ENCODE data around the gene F12.
A peak's percentile ranks its signal among the peaks of the same experiment; 100 is the strongest.
"Not testable (repeated sequence)": the region's sequence is repeated elsewhere in the genome, so short reads cannot be mapped to it uniquely, and the experiment has no call there.

Gene F12

GRCh38 chr5:177385720-177386119 is 23.6 kb downstream of the F12 start:
- DNase-seq = no peak

DNA sequence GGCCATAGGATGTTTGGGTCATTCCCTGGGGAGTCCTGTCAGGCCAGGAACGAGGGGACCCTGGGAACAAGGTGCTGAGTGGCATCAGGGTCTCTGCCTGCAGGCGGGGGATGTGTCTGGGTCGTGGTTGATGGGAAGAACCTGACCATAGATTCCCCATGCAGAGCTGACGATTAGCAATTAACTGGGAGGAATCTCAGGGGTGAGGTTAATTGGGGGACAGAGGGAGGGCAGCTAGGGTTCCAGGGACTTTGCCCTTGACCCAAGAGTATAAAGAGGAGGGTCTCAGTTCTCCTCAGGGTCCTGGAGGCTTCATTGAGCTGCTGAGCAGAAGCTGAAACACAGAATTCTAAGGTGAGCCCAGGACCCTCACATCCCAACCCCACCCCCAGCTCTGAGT is 25.2 kb downstream of the F12 start, which contains the start of gene SLC34A1:
SLC34A1 (plus strand) TSS at position 301 of the 400 bp plus-strand sequence. CDS start 1,308 bp downstream, outside the sequence.
- DNase-seq = no peak

GRCh38 chr5:177383181-177383580 is 26.2 kb downstream of the F12 start:
- DNase-seq = no peak

DNA sequence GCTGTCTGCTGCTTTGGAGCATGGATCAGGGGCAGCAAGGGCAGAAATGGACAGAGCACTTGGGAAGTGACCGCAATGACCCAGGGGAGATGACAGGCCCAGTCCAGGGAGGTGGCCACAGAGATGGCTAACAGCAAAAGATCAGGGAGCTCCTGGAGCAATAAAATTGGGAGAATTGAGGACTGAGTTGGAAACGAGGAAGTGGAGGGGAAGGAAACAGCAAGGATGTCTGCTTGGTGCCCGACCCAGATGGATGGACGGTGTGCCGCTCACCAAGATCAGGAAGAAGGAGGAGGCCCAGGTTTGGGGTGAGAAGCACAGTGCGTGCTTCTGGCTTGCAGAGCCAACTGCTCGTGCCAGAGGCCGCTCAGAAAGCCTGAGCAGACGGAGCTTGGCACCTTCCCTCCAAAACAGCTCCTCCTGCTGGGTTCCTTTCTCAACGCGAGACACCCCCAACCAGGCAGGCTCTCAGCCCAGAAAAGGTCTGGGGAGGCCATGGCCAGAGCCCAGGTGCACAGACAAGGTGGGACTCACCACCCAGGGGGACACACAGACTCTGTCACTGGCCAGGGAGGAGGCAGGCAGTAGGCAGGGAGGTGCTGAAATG is 26.8 kb downstream of the F12 start:
- DNase-seq = no peak

DNA sequence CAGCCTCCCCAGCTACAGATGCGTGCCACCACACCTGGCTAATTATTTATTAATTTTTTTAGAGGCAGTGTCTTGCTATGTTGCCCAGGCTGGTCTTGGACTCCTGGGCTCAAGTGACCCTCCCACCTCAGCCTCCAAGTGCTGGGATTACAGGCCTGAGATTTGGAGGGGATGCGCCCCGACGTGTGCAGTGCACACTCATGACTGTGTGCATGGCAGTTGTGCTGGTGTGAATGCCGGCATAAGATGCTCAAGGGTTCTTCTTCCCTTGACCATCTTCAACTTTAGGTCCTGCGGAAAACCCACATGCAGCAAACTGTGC is 28.6 kb downstream of the F12 start:
- DNase-seq = no peak

- DNase-seq = peak; percentile 59
Observed at GRCh38 chr5:177378884-177379883, 30.2 kb downstream of the F12 start.

DNA sequence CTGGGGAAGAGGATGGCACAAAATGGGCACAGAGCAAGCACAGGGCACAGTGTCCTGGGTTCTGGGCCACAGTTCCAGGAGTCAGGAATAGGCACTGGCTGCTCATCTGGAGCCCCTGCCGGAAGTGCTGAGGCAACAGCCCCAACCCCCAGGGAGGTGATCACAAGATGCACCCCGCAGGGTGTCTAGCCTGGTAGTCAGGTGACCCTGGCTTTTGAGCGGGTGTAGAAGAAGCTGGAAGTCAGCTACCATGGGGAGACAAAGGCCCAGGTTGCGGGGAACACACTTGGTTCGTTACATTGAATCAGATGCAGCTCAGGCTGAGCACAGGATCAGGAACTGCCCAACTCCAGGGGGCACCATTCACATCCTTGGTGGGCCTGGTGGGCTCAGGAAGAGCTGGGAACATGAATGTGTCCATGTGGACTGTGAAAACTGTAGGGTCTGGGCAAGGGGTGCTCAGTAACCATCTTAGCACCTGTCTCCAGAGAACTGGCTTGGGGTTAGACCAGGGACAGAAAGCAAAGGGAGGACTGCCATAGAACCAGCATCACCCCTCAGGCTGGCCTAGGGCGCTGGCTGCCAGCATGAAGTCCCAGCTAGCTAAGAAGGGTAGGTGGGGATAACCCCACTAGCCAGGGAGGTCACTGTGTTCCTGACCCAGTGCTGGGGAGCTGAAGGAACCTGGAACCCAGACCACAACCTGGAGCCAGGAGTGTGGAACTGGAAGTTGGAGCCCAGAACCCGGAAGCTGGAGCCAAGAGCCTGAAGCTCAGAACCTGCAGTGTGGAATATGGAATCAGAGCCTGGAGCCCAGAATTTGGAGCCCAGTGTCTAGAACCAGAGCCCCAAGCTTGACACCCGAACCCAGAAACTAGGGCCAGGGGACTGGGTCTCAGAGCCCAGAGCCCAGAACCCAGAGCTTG is 31.2 kb downstream of the F12 start:
- no peak for DNase-seq

DNA sequence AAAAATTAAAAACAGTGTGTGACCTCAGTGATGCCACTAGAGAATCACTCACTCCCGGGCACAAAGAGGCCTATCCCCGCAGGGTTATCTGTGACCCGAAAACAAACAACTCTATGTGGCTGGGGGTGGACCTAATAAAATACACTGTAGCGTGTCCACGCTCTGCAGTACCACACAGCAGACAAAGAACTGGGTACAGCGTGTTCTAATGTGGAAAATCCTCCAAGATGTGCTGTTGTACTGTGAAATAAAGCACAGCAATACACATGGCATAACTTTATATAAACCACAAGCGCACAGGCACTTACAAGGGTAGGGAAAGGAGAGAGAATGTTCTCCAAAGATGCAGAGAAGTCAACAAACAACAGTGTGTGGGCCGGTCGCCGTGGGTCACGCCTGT is 33.3 kb downstream of the F12 start:
- DNase-seq = no peak

- DNase-seq = not testable (repeated sequence)
Observed at GRCh38 chr5:177375516-177375915, 33.8 kb downstream of the F12 start.

DNA sequence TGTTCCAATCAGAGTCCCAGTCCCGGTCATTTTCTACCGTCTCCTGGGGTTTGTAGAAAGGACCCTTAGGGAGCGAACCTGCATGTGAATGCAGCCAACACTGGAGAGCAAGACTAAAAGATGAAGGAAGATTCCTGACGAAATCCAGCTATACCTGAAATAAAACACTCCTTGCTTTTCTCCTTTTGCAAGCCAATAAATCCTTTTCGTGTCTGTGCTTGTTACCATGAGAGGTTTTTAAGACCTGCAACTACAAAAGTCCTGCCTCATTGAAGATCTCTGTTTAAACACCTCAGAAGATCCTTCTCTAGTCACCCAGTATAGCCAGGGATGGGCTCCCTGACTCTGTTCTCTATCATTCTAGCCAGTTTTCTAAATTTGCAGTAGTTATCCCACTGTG is 35.2 kb downstream of the F12 start:
- DNase-seq = no peak

GRCh38 chr5:177373806-177374205 is 35.6 kb downstream of the F12 start:
- no peak for DNase-seq

DNA sequence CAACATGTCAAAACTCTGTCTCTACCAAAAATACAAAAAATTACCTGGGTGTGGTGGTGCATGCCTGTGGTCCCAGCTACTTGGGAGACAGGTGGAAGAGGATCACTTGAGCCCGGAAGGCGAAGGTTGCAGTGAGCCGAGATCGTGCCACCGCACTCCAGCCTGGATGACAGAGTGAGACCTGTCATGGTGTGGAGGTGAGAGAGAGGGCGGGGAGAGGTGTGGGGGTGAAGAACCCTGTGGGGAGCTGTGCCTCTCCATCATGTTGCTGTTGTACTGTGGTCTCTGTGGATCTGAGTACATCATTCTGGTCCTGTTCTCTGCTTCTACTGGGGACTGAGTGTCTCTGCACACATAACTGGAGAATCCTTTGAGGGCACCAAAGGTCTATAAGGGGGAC is 36.5 kb downstream of the F12 start:
- DNase-seq = no peak

DNA sequence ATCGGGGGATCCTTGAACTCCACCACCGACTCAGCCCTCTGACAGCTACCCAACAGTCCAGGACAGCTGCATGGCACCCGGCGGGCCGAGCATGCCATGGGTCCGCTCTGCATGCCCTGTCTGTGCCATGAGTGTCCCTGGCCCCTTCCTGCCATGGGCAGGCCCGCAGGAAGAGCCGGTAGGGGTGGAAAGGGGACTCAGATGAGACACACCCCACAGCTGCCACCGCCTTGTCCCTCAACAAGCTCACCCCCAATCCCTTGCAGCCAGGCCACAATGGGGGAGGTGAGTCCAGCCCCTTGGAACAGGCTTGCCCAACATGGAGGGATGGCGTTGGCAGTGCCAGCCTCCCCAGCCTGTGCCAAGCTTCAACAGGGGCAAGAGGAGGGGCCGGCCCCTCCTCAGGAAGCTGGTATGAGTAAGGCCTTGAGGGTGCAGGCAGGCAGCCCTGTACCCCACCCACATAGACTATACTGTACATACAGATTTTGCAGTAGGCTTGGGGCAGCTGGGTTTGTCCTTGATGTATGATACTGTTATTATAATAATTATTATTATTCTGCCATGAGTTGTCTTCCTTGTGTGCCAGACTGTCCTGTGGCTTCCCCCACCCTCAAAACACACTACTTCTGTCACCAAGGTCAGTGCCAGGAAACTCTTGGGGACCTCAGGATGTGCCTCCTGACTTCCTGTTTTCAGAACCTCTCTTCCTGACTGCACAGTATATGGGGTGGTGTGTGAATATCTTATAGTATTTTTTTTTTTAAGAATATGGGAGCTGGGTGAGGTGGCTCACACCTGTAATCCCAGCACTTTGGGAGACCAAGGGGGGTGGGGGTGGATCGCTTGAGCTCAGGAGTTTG is 37.1 kb downstream of the F12 start:
- peak; percentile 19 for DNase-seq

DNA sequence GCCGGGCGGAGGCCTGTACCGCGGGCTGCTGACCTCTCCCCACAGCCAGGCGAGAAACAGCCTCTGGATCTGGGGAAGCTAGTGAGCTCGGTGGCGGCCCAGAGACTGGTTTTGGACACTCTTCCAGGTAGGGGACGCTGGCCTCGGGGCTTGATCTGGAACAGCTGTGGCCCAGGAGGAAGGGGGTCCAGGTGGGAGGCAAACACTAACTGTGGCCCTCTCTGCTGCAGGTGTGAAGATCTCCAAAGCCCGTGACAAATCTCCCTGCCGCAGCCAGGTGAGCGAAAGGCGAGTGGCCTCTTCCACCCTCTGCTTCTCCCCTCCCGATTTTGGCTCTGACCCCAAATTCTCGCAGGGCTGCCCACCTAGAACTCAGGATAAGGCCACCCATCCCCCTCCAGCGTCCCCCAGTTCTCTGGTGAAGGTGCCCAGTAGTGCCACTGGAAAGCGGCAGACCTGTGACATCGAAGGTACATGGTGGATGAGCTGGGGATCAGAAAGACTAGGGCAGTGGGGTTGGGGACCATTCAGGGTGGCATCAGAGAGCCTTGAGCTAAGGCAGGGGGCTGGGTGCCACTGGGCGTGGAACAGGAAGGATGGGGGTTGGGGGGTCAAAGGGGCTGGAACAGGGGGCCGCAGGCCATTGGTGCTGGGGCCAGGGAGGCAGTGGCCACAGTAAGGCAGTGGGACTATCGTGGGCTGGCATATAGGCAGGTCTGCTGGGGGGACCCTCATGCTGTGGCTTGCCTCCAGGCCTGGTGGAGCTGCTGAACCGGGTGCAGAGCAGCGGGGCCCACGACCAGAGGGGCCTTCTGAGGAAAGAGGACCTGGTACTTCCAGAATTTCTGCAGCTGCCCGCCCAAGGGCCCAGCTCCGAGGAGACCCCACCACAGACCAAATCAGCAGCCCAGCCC is 38.0 kb downstream of the F12 start:
- DNase-seq = no peak

DNA sequence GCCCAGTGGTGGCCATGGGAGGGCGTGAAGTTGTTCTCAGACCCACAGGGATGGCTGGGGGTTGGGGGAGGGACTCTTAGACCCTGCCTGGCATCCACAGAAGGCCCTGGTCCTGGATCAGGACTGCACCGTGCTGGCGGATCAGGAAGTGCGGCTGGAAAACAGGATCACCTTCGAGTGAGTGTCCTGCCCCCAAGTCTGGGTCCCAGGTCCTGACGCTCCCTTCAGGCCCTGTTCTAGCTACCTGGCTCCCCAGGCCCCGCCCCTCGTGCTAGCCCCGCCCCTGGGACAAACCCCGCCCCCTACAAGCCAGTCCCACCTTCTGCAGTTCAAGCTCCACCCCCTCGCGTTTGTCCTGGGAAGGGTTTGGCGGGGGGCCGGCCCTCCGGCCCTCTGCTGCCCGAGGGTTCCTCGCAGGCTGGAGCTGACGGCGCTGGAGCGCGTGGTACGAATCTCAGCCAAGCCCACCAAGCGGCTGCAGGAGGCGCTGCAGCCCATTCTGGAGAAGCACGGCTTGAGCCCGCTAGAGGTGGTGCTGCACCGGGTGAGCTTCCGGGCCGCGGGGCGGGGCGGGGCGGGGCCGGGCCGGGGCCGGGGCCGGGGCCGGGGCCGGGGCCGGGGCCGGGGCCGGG is 38.8 kb downstream of the F12 start:
- DNase-seq = peak; percentile 40

GRCh38 chr5:177369645-177370440 is 39.5 kb downstream of the F12 start:
- DNase-seq = no peak

DNA sequence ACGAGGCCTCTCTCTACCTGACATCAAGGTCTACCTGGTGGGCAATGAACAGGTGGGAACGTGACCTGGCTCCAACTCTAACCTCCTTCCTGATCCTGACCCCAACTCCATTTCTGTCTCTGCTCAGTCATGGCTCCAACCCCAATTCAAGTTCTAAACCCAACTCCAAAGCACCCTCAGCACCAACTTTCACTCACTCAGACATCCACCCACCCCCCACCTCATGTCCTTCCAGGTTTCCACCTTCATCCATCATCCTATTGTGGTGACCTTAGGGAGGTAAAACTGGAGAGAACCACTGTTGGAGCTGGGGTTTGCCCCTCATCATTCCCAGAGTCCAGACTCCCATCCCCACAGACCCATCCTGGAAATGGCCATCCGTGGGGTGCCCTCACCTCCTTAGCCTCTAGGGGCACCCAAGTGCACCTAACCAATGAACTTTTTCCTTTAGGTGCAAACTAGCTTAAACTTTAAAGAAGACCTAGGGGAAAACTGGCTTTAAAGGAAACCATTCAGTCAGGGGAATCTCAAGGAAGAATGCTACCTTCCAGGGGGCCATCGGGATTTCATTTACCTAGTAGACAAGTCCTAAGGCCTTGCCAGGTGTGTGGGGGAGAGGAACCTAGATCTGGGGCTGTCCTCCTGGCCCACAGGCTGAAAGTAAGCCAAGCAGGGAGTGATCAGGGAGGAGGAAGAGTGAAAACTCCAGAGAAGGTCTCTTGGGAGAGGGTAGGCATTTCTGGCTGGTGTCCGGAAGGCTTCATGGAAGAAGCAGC is 40.3 kb downstream of the F12 start:
- DNase-seq = peak; percentile 39

GRCh38 chr5:177367981-177368868 is 41.1 kb downstream of the F12 start:
- no peak for DNase-seq
